GM18861 (cell line): Measurements from ENCODE around the gene AFDN.

ENCODE experiments used
- ATAC-seq: cut with Tn5 transposase; IDR thresholded peaks from one replicate; pipeline ENCODE4 v1.9.1; 2021; ENCODE audit not compliant: unreplicated experiment

The AFDN gene

GRCh38 chr6:168016176-168016620 is 189.5 kb downstream of the AFDN start:
- ATAC-seq, result no peak

DNA sequence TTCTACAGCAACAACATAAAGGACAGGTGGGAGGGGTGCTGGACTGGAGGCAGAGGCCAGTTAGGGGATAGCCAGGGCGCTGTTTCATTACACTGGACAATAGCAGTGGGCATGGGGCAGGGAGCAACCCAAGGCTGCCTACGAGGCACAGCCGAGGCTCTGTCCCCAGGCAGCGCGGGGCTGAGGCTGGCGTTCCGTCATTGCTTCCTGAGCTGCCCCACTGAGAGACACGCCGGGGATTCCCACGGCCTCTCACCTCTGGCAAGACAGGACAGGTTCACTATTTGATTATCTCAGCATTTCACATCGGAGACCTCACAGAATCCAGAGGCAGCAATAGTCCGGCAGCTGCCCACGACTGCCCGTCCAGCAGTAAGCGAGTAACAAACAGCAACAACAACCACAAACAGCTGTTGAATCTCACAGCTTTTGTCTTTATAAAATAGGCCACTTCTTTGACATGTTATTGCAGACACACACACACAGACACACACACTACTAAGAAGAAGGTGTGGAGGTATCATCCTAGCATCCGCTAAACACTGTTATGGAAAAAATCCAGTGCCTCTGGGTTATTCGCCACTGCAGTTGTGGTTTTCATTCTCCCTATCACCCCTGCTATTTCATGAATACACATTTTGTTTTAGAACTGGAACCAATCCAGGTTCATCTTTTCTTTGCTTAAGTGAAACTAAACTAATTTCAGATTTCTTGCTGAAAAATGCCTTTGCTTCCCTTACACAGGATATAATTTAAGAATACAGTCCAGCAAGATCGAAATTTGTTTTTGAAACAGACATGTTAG is 190.2 kb downstream of the AFDN start:
- ATAC-seq, result no peak

DNA sequence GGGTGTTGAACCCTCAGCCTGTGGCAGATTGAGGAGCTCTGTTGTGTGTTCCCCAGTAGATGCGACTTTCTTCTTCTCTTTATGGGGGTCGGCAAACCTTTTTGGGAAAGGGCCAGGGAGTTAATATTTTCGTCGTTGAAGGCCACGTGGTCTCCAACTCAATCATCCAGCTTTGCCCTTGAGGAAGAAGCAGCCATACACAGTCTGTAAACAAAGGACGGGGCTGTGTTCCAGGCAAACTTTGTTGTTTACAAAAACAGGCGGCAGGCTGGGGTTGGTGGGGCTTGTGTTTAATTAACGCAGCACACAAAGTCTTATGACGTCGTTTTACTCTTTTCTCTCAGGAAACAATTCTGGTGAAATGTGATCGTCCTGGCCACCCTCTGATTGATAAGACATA is 190.9 kb downstream of the AFDN start:
- ATAC-seq, result no peak

- no peak for ATAC-seq
These were observed 192.0 kb downstream of the AFDN start for GRCh38 chr6:168018664-168019063.

- ATAC-seq, result no peak
These were observed 193.5 kb downstream of the AFDN start for GRCh38 chr6:168020242-168020641.

GRCh38 chr6:168021581-168021980 is 194.9 kb downstream of the AFDN start:
- no peak for ATAC-seq
